Measurements from ENCODE around the gene ALS2. TPM values are rescaled to one million over a fixed set of nuclear protein-coding genes. Genes with fewer than 3 reads are reported as not detected.

ALS2 gene
- total and polyA plus RNA-seq, 4 donors: 8.2 to 35.3 (median 15.0) TPM

DNA sequence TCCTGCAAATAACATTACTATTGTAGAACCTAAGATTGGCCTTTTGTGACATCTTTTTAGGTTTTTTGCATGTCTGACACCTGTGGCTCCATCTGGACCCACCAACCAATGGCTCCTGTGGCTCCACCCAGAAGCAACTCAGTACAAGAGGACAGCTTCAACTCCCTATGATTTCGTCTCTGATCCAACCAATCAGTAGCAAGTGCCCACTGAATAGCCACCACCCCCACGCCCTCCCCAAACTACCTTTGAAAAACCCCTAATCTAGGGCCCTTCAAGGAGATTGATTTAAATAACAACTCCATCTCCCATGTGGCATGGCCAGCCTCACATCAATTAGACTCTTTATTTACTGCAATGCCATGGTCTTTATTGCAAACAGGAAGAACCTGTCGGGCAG lies 105.9 kb downstream of the ALS2 start:
- no peak for TF ChIP-seq FOXA2 (IDR thresholded peaks at IDR 0.05)
- no peak for TF ChIP-seq ATF3 (IDR thresholded peaks at IDR 0.05)
- TF ChIP-seq RAD21 (IDR thresholded peaks at IDR 0.05): no peak
- no peak for TF ChIP-seq HNF4A (conservative IDR thresholded peaks at IDR 0.05)
- no peak for TF ChIP-seq YY1 (IDR thresholded peaks at IDR 0.05)
- TF ChIP-seq JUND (IDR thresholded peaks at IDR 0.05): no peak
- TF ChIP-seq TAF1 (conservative IDR thresholded peaks at IDR 0.05): no peak
- no peak for TF ChIP-seq HNF4G (IDR thresholded peaks at IDR 0.05)
- TF ChIP-seq, protein P1, sequence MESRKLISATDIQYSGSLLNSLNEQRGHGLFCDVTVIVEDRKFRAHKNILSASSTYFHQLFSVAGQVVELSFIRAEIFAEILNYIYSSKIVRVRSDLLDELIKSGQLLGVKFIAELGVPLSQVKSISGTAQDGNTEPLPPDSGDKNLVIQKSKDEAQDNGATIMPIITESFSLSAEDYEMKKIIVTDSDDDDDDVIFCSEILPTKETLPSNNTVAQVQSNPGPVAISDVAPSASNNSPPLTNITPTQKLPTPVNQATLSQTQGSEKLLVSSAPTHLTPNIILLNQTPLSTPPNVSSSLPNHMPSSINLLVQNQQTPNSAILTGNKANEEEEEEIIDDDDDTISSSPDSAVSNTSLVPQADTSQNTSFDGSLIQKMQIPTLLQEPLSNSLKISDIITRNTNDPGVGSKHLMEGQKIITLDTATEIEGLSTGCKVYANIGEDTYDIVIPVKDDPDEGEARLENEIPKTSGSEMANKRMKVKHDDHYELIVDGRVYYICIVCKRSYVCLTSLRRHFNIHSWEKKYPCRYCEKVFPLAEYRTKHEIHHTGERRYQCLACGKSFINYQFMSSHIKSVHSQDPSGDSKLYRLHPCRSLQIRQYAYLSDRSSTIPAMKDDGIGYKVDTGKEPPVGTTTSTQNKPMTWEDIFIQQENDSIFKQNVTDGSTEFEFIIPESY (IDR thresholded peaks at IDR 0.05): no peak
- TF ChIP-seq SP1 (IDR thresholded peaks at IDR 0.05): no peak
- no peak for TF ChIP-seq FOXA1 (IDR thresholded peaks at IDR 0.05)
- TF ChIP-seq, protein P2, sequence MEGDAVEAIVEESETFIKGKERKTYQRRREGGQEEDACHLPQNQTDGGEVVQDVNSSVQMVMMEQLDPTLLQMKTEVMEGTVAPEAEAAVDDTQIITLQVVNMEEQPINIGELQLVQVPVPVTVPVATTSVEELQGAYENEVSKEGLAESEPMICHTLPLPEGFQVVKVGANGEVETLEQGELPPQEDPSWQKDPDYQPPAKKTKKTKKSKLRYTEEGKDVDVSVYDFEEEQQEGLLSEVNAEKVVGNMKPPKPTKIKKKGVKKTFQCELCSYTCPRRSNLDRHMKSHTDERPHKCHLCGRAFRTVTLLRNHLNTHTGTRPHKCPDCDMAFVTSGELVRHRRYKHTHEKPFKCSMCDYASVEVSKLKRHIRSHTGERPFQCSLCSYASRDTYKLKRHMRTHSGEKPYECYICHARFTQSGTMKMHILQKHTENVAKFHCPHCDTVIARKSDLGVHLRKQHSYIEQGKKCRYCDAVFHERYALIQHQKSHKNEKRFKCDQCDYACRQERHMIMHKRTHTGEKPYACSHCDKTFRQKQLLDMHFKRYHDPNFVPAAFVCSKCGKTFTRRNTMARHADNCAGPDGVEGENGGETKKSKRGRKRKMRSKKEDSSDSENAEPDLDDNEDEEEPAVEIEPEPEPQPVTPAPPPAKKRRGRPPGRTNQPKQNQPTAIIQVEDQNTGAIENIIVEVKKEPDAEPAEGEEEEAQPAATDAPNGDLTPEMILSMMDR (IDR thresholded peaks at IDR 0.05; ENCODE audit: low read depth, low read length, missing input control): no peak

GRCh38 chr2:201674298-201674697 lies 106.4 kb downstream of the ALS2 start:
- DNase-seq (ENCODE audit: low spot score): no peak
- Histone ChIP-seq H3K9me3 (ENCODE audit: control insufficient read depth in 4 of 4, low read length in 3 of 4) (no peaks in the 10 kb centered on the region), H3K4me1 (ENCODE audit: control insufficient read depth in 4 of 4, insufficient read depth in 4 of 4, low read length in 3 of 4) (no peaks in the 10 kb centered on the region), H3K36me3 (ENCODE audit: control insufficient read depth in 4 of 4, insufficient read depth in 3 of 4, low read depth in 1 of 4, low read length in 3 of 4) (no peaks in the 10 kb centered on the region), H3K27me3 (ENCODE audit: control insufficient read depth in 4 of 4, insufficient read depth in 4 of 4, low read length in 3 of 4) (no peaks in the 10 kb centered on the region), H3K4me3 (ENCODE audit: low read depth in 1 of 3, low read length in 3 of 3) (no peak overlapping the region), H3K27ac (ENCODE audit: low read depth in 1 of 2, low read length in 2 of 2) (no peak overlapping the region), H3K9ac (ENCODE audit: low read depth in 1 of 2, low read length in 2 of 2) (no peak overlapping the region)
- 69% methylated on average over 3 of the region's 3 CpGs for WGBS
- TF ChIP-seq GABPA (IDR thresholded peaks at IDR 0.05 in 1 of 2, conservative IDR thresholded peaks at IDR 0.05 in 1 of 2) (no peak), ATF3 (IDR thresholded peaks at IDR 0.05) (no peak), SP1 (IDR thresholded peaks at IDR 0.05) (no peak), HNF4G (IDR thresholded peaks at IDR 0.05) (no peak), EGR1 (IDR thresholded peaks at IDR 0.05; ENCODE audit: low read depth in 2 of 2) (no peak), FOXA1 (IDR thresholded peaks at IDR 0.05) (no peak), TAF1 (conservative IDR thresholded peaks at IDR 0.05) (no peak), FOXA2 (IDR thresholded peaks at IDR 0.05) (no peak), YY1 (IDR thresholded peaks at IDR 0.05) (no peak), RAD21 (IDR thresholded peaks at IDR 0.05) (no peak)
- TF ChIP-seq, protein P3, sequence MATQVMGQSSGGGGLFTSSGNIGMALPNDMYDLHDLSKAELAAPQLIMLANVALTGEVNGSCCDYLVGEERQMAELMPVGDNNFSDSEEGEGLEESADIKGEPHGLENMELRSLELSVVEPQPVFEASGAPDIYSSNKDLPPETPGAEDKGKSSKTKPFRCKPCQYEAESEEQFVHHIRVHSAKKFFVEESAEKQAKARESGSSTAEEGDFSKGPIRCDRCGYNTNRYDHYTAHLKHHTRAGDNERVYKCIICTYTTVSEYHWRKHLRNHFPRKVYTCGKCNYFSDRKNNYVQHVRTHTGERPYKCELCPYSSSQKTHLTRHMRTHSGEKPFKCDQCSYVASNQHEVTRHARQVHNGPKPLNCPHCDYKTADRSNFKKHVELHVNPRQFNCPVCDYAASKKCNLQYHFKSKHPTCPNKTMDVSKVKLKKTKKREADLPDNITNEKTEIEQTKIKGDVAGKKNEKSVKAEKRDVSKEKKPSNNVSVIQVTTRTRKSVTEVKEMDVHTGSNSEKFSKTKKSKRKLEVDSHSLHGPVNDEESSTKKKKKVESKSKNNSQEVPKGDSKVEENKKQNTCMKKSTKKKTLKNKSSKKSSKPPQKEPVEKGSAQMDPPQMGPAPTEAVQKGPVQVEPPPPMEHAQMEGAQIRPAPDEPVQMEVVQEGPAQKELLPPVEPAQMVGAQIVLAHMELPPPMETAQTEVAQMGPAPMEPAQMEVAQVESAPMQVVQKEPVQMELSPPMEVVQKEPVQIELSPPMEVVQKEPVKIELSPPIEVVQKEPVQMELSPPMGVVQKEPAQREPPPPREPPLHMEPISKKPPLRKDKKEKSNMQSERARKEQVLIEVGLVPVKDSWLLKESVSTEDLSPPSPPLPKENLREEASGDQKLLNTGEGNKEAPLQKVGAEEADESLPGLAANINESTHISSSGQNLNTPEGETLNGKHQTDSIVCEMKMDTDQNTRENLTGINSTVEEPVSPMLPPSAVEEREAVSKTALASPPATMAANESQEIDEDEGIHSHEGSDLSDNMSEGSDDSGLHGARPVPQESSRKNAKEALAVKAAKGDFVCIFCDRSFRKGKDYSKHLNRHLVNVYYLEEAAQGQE (IDR thresholded peaks at IDR 0.05): no peak
- TF ChIP-seq, protein P2 (IDR thresholded peaks at IDR 0.05; ENCODE audit: low read depth, low read length, missing input control): no peak
- TF ChIP-seq, protein P4, sequence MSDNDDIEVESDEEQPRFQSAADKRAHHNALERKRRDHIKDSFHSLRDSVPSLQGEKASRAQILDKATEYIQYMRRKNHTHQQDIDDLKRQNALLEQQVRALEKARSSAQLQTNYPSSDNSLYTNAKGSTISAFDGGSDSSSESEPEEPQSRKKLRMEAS (IDR thresholded peaks at IDR 0.05): no peak
- TF ChIP-seq, protein P1 (IDR thresholded peaks at IDR 0.05): no peak

More for the DNA sequence above, 105.9 kb downstream of the ALS2 start:
- H3K27ac ChIP-seq (ENCODE audit: low read depth in 1 of 2, low read length in 2 of 2): no peak overlapping the region
- H3K27me3 ChIP-seq (ENCODE audit: control insufficient read depth in 4 of 4, insufficient read depth in 4 of 4, low read length in 3 of 4): no peaks in the 10 kb centered on the region
- DNase-seq (ENCODE audit: low spot score): no peak
- H3K36me3 ChIP-seq (ENCODE audit: control insufficient read depth in 4 of 4, insufficient read depth in 3 of 4, low read depth in 1 of 4, low read length in 3 of 4): no peaks in the 10 kb centered on the region
- H3K9me3 ChIP-seq (ENCODE audit: control insufficient read depth in 4 of 4, low read length in 3 of 4): no peaks in the 10 kb centered on the region
- no peak overlapping the region for H3K4me3 ChIP-seq (ENCODE audit: low read depth in 1 of 3, low read length in 3 of 3)
- H3K4me1 ChIP-seq (ENCODE audit: control insufficient read depth in 4 of 4, insufficient read depth in 4 of 4, low read length in 3 of 4): no peaks in the 10 kb centered on the region
- WGBS: 88% methylated on average over 3 of the region's 3 CpGs
- H3K9ac ChIP-seq (ENCODE audit: low read depth in 1 of 2, low read length in 2 of 2): no peak overlapping the region
